Esophagus muscularis mucosa (tissue), 4 donors: ENCODE results near the gene TRIM38. TPM values are rescaled to one million over a fixed set of nuclear protein-coding genes. Genes with fewer than 3 reads are reported as not detected.

Source experiments
- DNase-seq: peaks from one replicate; pipeline ENCODE4 v3.0.0-alpha.2; 2017; ENCODE audit errors: extremely low spot score
- H3K27ac ChIP-seq, 4 donors: fragments of 200-600 bp; sonication (generic); replicated peaks in 1 of 4; 1 replicate in 3 of 4; 2 replicates in 1 of 4; pipeline ENCODE4 v1.5.1; 2016 to 2019; ENCODE audit warnings: mild to moderate bottlenecking in 1 of 4
- H3K27me3 ChIP-seq, 4 donors: fragments of 200-600 bp; sonication (generic); one replicate each; pipeline versions ENCODE4 v1.5.1 to v1.6.0; 2016 to 2019
- H3K36me3 ChIP-seq, 4 donors: fragments of 200-600 bp; sonication (generic); one replicate each; pipeline ENCODE4 v1.5.1; 2016 to 2019
- H3K4me1 ChIP-seq, 4 donors: fragments of 200-600 bp; sonication (generic); one replicate each; pipeline ENCODE4 v1.5.1; 2016 to 2019
- H3K4me3 ChIP-seq, 4 donors: fragments of 200-600 bp; sonication (generic); 1 replicate in 2 of 4; 2 replicates in 2 of 4; pipeline ENCODE4 v1.5.1; 2016 to 2019; ENCODE audit warnings: mild to moderate bottlenecking in 4 of 4, moderate library complexity in 1 of 4
- H3K9me3 ChIP-seq, 4 donors: fragments of 200-600 bp; sonication (generic); 1 replicate in 3 of 4; 2 replicates in 1 of 4; pipeline ENCODE4 v1.5.1; 2016 to 2019
- CTCF ChIP-seq, 3 experiments: fragments of 200-600 bp in 2 of 3; fragments of 450-650 bp in 1 of 3; sonication (generic) in 2 of 3; IDR thresholded peaks; one replicate each; pipeline ENCODE4 v1.5.1; 2017 to 2019; ENCODE audit warnings: antibody characterized with exemption in 3 of 3, mild to moderate bottlenecking in 2 of 3, moderate library complexity in 1 of 3
- EP300 ChIP-seq: sonication (generic); formaldehyde crosslinking; IDR thresholded peaks from one replicate; pipeline ENCODE4 v1.6.1; 2017; ENCODE audit warnings: antibody characterized with exemption
- POLR2A ChIP-seq: fragments of 450-650 bp; IDR thresholded peaks from one replicate; pipeline ENCODE4 v1.6.1; 2017; ENCODE audit warnings: antibody characterized with exemption, moderate library complexity, mild to moderate bottlenecking, low read depth
- POLR2AphosphoS5 ChIP-seq, 2 donors: sonication (generic); formaldehyde crosslinking; IDR thresholded peaks; one replicate each; pipeline ENCODE4 v1.6.1; 2017; ENCODE audit warnings: antibody characterized with exemption in 2 of 2
- WGBS: methylation state at CpG from one replicate; pipeline ENCODE4 v1.1.5; 2018; 5-methylcytosine and 5-hydroxymethylcytosine counted together
- intact Hi-C: fragments of 100-400 bp; cut with DNase I; formaldehyde crosslinking; loops from one replicate; pipeline ENCODE4 v1.15.1; 2023
- total RNA-seq, 4 donors: library from RNA; depleted of rRNA; stranded (reverse); fragments of >200 nt; gene quantifications; one replicate each; pipeline versions ENCODE4 v1.1.0 to v1.2.1, GENCODE V29; 2016

TRIM38 gene
- total RNA-seq, 4 donors from 2014 or later: 5.3 to 6.4 (median 5.9) TPM

GRCh38 chr6:25960734-25961133 lies 1.9 kb upstream of the TRIM38 start:
- DNase-seq: peak; percentile 45
- TF ChIP-seq CTCF (IDR thresholded peaks at IDR 0.05): no peak
- no peak for TF ChIP-seq POLR2A
- TF ChIP-seq POLR2AphosphoS5 (IDR thresholded peaks at IDR 0.05): no peak
- no peak for TF ChIP-seq EP300
- Histone ChIP-seq H3K27me3 (no peaks in the 10 kb centered on the region), H3K4me3 (no peak overlapping the region), H3K4me1 (peaks cover 21 to 39% (median 35%) of the 10 kb centered on the region in 4 donors), H3K36me3 (peaks cover 0 to 10% (median 3%) of the 10 kb centered on the region in 4 donors), H3K9me3 (peaks cover 0 to 4% (median 0%) of the 10 kb centered on the region in 4 donors), H3K27ac (no peak overlapping the region)
- 93% methylated on average over 3 of the region's 3 CpGs for WGBS
- intact Hi-C loops: loop anchor here (5.0 kb wide), 1 partner anchor 37 kb away; no protein-coding TSS in a partner anchor

GRCh38 chr6:25961619-25962148 lies 918 bp upstream of the TRIM38 start:
- peak overlapping the region; percentile 85 to 89 (median 86) for H3K27ac ChIP-seq
- peak overlapping the region; percentile 56 to 71 (median 62) for H3K4me3 ChIP-seq
- H3K4me1 ChIP-seq: peaks cover 26 to 49% (median 44%) of the 10 kb centered on the region in 4 donors
- peaks cover 3 to 17% (median 7%) of the 10 kb centered on the region in 4 donors for H3K36me3 ChIP-seq
- peaks cover 0 to 4% (median 0%) of the 10 kb centered on the region in 4 donors for H3K9me3 ChIP-seq
- DNase-seq: peak; percentile 57
- 59% methylated on average over 3 of the region's 3 CpGs for WGBS
- intact Hi-C loops: loop anchor here (5.0 kb wide), 1 partner anchor 36 kb away; no protein-coding TSS in a partner anchor
- no peaks in the 10 kb centered on the region for H3K27me3 ChIP-seq
- TF ChIP-seq EP300: no peak

- Histone ChIP-seq H3K4me3 (peak overlapping the region; percentile 56 to 71 (median 62)), H3K36me3 (peaks cover 7 to 35% (median 13%) of the 10 kb centered on the region in 4 donors), H3K9me3 (peaks cover 0 to 4% (median 0%) of the 10 kb centered on the region in 4 donors), H3K27ac (peak overlapping the region; percentile 85 to 89 (median 86)), H3K4me1 (peaks cover 26 to 66% (median 61%) of the 10 kb centered on the region in 4 donors), H3K27me3 (no peaks in the 10 kb centered on the region)
- peak; percentile 74 for DNase-seq
- TF ChIP-seq EP300 (no peak), POLR2AphosphoS5 (IDR thresholded peaks at IDR 0.05) (no peak), CTCF (IDR thresholded peaks at IDR 0.05) (no peak), POLR2A (no peak)
- WGBS: 32% methylated on average over 6 of the region's 6 CpGs
- intact Hi-C loops: loop anchor here (5.0 kb wide), 1 partner anchor 34 kb away; no protein-coding TSS in a partner anchor
Measured at GRCh38 chr6:25963426-25964123, 973 bp downstream of the TRIM38 start.

GRCh38 chr6:25965058-25965457 lies 2.5 kb downstream of the TRIM38 start:
- H3K27ac ChIP-seq: no peak overlapping the region
- H3K4me3 ChIP-seq: no peak overlapping the region
- H3K27me3 ChIP-seq: no peaks in the 10 kb centered on the region
- DNase-seq: peak; percentile 19
- TF ChIP-seq EP300 (no peak), POLR2A (no peak), CTCF (IDR thresholded peaks at IDR 0.05) (no peak), POLR2AphosphoS5 (IDR thresholded peaks at IDR 0.05) (no peak)
- H3K9me3 ChIP-seq: no peaks in the 10 kb centered on the region
- peaks cover 7 to 48% (median 27%) of the 10 kb centered on the region in 4 donors for H3K36me3 ChIP-seq
- 90% methylated on average over 4 of the region's 4 CpGs for WGBS
- intact Hi-C loops: no loop called here
- peaks cover 26 to 71% (median 64%) of the 10 kb centered on the region in 4 donors for H3K4me1 ChIP-seq

- intact Hi-C loops: no loop called here
- no peaks in the 10 kb centered on the region for H3K27me3 ChIP-seq
- TF ChIP-seq CTCF (IDR thresholded peaks at IDR 0.05) (no peak), POLR2A (no peak), POLR2AphosphoS5 (IDR thresholded peaks at IDR 0.05) (no peak), EP300 (no peak)
- peaks cover 7 to 62% (median 34%) of the 10 kb centered on the region in 4 donors for H3K36me3 ChIP-seq
- H3K27ac ChIP-seq: no peak overlapping the region
- DNase-seq: no peak
- 92% methylated on average over 9 of the region's 9 CpGs for WGBS
- H3K9me3 ChIP-seq: no peaks in the 10 kb centered on the region
- no peak overlapping the region for H3K4me3 ChIP-seq
- H3K4me1 ChIP-seq: peaks cover 30 to 79% (median 76%) of the 10 kb centered on the region in 4 donors
Measured at GRCh38 chr6:25966711-25967110, 4.1 kb downstream of the TRIM38 start.
